Measurements from ENCODE around the gene ARL16. TPM values are rescaled to one million over a fixed set of nuclear protein-coding genes. Genes with fewer than 3 reads are reported as not detected.

ARL16 gene
- total and polyA plus RNA-seq, 9 donors = 22.8 to 55.5 (median 31.1) TPM

DNA sequence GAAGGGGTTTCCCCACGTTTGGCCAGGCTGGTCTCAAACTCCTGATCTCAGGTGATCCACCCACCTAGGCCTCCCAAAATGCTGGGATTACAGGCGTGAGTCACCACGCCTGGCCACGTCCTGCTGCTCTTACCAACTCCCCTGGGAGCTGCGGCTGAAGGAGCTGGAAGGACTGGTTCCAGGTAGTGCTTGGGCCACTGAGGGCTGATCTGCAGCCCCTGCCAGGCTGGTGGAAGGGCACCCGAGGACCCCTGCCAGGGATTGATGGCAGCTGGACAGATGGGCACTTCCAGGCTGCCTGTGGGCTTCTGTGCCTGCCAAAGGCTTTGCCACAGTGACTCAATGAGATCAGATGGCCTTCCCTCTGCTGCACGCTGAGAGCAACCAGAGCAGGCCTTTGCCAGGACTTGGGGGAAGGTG, 19.5 kb downstream of the ARL16 start:
- H3K27me3 ChIP-seq = no peaks in the 10 kb centered on the region
- H3K27ac ChIP-seq = no peak overlapping the region
- intact Hi-C loops (cut with DNase I) = no loop called here
- DNase-seq = no peak
- peaks cover 12% of the 10 kb centered on the region for H3K4me1 ChIP-seq (ENCODE audit: insufficient read depth)
- TF ChIP-seq, protein P1, sequence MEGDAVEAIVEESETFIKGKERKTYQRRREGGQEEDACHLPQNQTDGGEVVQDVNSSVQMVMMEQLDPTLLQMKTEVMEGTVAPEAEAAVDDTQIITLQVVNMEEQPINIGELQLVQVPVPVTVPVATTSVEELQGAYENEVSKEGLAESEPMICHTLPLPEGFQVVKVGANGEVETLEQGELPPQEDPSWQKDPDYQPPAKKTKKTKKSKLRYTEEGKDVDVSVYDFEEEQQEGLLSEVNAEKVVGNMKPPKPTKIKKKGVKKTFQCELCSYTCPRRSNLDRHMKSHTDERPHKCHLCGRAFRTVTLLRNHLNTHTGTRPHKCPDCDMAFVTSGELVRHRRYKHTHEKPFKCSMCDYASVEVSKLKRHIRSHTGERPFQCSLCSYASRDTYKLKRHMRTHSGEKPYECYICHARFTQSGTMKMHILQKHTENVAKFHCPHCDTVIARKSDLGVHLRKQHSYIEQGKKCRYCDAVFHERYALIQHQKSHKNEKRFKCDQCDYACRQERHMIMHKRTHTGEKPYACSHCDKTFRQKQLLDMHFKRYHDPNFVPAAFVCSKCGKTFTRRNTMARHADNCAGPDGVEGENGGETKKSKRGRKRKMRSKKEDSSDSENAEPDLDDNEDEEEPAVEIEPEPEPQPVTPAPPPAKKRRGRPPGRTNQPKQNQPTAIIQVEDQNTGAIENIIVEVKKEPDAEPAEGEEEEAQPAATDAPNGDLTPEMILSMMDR (IDR thresholded peaks at IDR 0.05) = no peak
- TF ChIP-seq EP300 (IDR thresholded peaks at IDR 0.05) (no peak), POLR2A (IDR thresholded peaks at IDR 0.05) (no peak)
- H3K36me3 ChIP-seq = no peaks in the 10 kb centered on the region
- WGBS, 3 donors = 77 to 86% (median 86%) methylated on average over 7 of the region's 7 CpGs
- H3K9me3 ChIP-seq = no peaks in the 10 kb centered on the region
- no peak overlapping the region for H3K4me3 ChIP-seq

- TF ChIP-seq EP300 (IDR thresholded peaks at IDR 0.05) (no peak), POLR2A (IDR thresholded peaks at IDR 0.05) (no peak)
- TF ChIP-seq, protein P1 (IDR thresholded peaks at IDR 0.05) = no peak
- no peak for DNase-seq
- WGBS, 3 donors = 90 to 94% (median 90%) methylated on average over 4 of the region's 4 CpGs
- H3K9me3 ChIP-seq = no peaks in the 10 kb centered on the region
- intact Hi-C loops (cut with DNase I) = no loop called here
- no peaks in the 10 kb centered on the region for H3K36me3 ChIP-seq
- peaks cover 9% of the 10 kb centered on the region for H3K4me1 ChIP-seq (ENCODE audit: insufficient read depth)
- no peak overlapping the region for H3K27ac ChIP-seq
- no peak overlapping the region for H3K4me3 ChIP-seq
- no peaks in the 10 kb centered on the region for H3K27me3 ChIP-seq
Observed at GRCh38 chr17:81662002-81662401, 21.6 kb downstream of the ARL16 start.

- intact Hi-C loops (cut with DNase I) = no loop called here
- no peaks in the 10 kb centered on the region for H3K36me3 ChIP-seq
- no peak overlapping the region for H3K27ac ChIP-seq
- 83 to 94% (median 91%) methylated on average over 9 of the region's 9 CpGs for WGBS, 3 donors
- H3K4me1 ChIP-seq (ENCODE audit: insufficient read depth) = peaks cover 4% of the 10 kb centered on the region
- H3K4me3 ChIP-seq = no peak overlapping the region
- no peak for DNase-seq
- H3K27me3 ChIP-seq = no peaks in the 10 kb centered on the region
- TF ChIP-seq POLR2A (IDR thresholded peaks at IDR 0.05) (no peak), EP300 (IDR thresholded peaks at IDR 0.05) (no peak)
- TF ChIP-seq, protein P1 (IDR thresholded peaks at IDR 0.05) = no peak
- H3K9me3 ChIP-seq = no peaks in the 10 kb centered on the region
Observed at GRCh38 chr17:81660441-81660840, 23.2 kb downstream of the ARL16 start.

DNA sequence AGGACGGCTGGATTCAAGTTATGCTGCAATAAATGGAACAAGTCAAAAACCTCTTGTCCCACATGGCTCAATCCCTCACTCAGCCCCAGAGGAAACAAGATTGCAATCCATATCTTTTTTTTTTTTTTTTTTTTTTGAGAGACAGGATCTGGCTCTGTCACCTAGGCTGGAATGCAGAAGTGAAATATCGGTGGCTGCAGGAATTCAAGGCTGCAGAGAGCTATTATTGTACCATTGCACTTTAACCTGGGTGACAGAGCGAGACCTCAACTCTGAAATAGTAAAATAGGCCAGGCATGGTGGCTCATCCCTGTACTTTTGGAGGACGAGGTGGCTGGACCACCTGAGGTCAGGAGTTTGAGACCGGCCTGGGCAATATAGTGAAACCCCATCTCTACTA, 24.6 kb downstream of the ARL16 start:
- no peak overlapping the region for H3K4me3 ChIP-seq
- 83 to 85% (median 83%) methylated on average over 5 of the region's 5 CpGs for WGBS, 3 donors
- DNase-seq = no peak
- no peak overlapping the region for H3K27ac ChIP-seq
- H3K9me3 ChIP-seq = no peaks in the 10 kb centered on the region
- TF ChIP-seq, protein P1 (IDR thresholded peaks at IDR 0.05) = no peak
- TF ChIP-seq EP300 (IDR thresholded peaks at IDR 0.05) (no peak), POLR2A (IDR thresholded peaks at IDR 0.05) (no peak)
- intact Hi-C loops (cut with DNase I) = no loop called here
- H3K27me3 ChIP-seq = no peaks in the 10 kb centered on the region
- H3K36me3 ChIP-seq = no peaks in the 10 kb centered on the region
- no peaks in the 10 kb centered on the region for H3K4me1 ChIP-seq (ENCODE audit: insufficient read depth)

Measured in ovary (tissue), 9 donors.